Stimulated activated CD4-positive, alpha-beta T cell treated with anti-CD3 and anti-CD28 coated beads, Interleukin-12 subunit alpha, Interleukin-12 subunit beta, amount 100 ng/mL, for 48 hours (primary cell): Measurements from ENCODE around the gene CDH4.
A peak's percentile ranks its signal among the peaks of the same experiment; 100 is the strongest.

Source experiments
- DNase-seq, 3 donors: peaks; one replicate each; pipeline ENCODE4 v3.0.0-alpha.2; 2020; ENCODE audit warnings: low read depth in 2 of 3, low spot score in 1 of 3

CDH4 gene

GRCh38 chr20:61483336-61484067 lies 231.4 kb downstream of the CDH4 start:
- DNase-seq = no peak

- no peak for DNase-seq
Measured at GRCh38 chr20:61486198-61486597, 234.1 kb downstream of the CDH4 start.

- DNase-seq = no peak
Measured at GRCh38 chr20:61487346-61487996, 235.4 kb downstream of the CDH4 start.

GRCh38 chr20:61487997-61488371 lies 235.9 kb downstream of the CDH4 start:
- no peak for DNase-seq

- DNase-seq = no peak
Measured at GRCh38 chr20:61490721-61491120, 238.7 kb downstream of the CDH4 start.

- DNase-seq = no peak
Measured at GRCh38 chr20:61492065-61492464, 240.0 kb downstream of the CDH4 start.

- no peak for DNase-seq
Measured at GRCh38 chr20:61493798-61494305, 241.8 kb downstream of the CDH4 start.

GRCh38 chr20:61494763-61495575 lies 242.9 kb downstream of the CDH4 start:
- DNase-seq = no peak

- DNase-seq = no peak
Measured at GRCh38 chr20:61497029-61497627, 245.1 kb downstream of the CDH4 start.

- no peak for DNase-seq
Measured at GRCh38 chr20:61499859-61500554, 247.9 kb downstream of the CDH4 start.

- DNase-seq = no peak
Measured at GRCh38 chr20:61500791-61501321, 248.8 kb downstream of the CDH4 start.

GRCh38 chr20:61502433-61502832 lies 250.4 kb downstream of the CDH4 start:
- DNase-seq = no peak

GRCh38 chr20:61503106-61503505 lies 251.0 kb downstream of the CDH4 start:
- DNase-seq = no peak

GRCh38 chr20:61505508-61505907 lies 253.4 kb downstream of the CDH4 start:
- DNase-seq = no peak

- DNase-seq = no peak
Measured at GRCh38 chr20:61507778-61508177, 255.7 kb downstream of the CDH4 start.

GRCh38 chr20:61508301-61509096 lies 256.4 kb downstream of the CDH4 start:
- no peak for DNase-seq

- DNase-seq = peak in 1 of 3 donors; percentile 13
Measured at GRCh38 chr20:61510778-61511330, 258.8 kb downstream of the CDH4 start.

GRCh38 chr20:61512475-61512874 lies 260.4 kb downstream of the CDH4 start:
- DNase-seq = no peak
